Prostate gland (tissue), 2 donors: ENCODE results near the gene UMODL1. TPM values are rescaled to one million over a fixed set of nuclear protein-coding genes. Genes with fewer than 3 reads are reported as not detected.

Experiments used
- DNase-seq: peaks from one replicate; pipeline ENCODE4 v3.0.0-alpha.2; 2019; ENCODE audit warnings: low spot score
- H3K27ac ChIP-seq, 2 donors: fragments of 200-600 bp; sonication (generic); 2 replicates each; pipeline ENCODE4 v1.5.1; 2017 to 2019
- H3K27me3 ChIP-seq: fragments of 200-600 bp; sonication (generic); replicated peaks from 2 replicates; pipeline ENCODE4 v1.5.1; 2019; ENCODE audit not compliant: insufficient read depth
- H3K36me3 ChIP-seq, 2 donors: fragments of 200-600 bp; sonication (generic); 1 replicate in 1 of 2; 2 replicates in 1 of 2; pipeline versions ENCODE4 v1.5.1 to v1.8.1; 2017 to 2019
- H3K4me1 ChIP-seq: fragments of 200-600 bp; sonication (generic); replicated peaks from 2 replicates; pipeline ENCODE4 v1.5.1; 2019
- H3K4me3 ChIP-seq, 2 donors: fragments of 200-600 bp; sonication (generic); 2 replicates each; pipeline ENCODE4 v1.5.1; 2017 to 2019
- H3K9me3 ChIP-seq: fragments of 200-600 bp; sonication (generic); 2 replicates; pipeline ENCODE4 v1.5.1; 2017
- POLR2A ChIP-seq: fragments of 450-650 bp; IDR thresholded peaks from one replicate; pipeline ENCODE4 v1.6.1; 2016; ENCODE audit warnings: antibody characterized with exemption, mild to moderate bottlenecking
- POLR2AphosphoS5 ChIP-seq: sonication (generic); formaldehyde crosslinking; IDR thresholded peaks from one replicate; pipeline ENCODE4 v1.6.1; 2017; ENCODE audit warnings: antibody characterized with exemption
- WGBS: methylation state at CpG from one replicate; pipeline ENCODE4 v1.1.5; 2018; 5-methylcytosine and 5-hydroxymethylcytosine counted together
- intact Hi-C: fragments of 100-400 bp; cut with DNase I; formaldehyde crosslinking; loops from one replicate; pipeline ENCODE4 v1.14.2; 2022
- total RNA-seq, 2 donors: library from RNA; depleted of rRNA; stranded (reverse); fragments of >200 nt; gene quantifications; one replicate each; pipeline ENCODE4 v1.1.0, GENCODE V29; 2016
- TF ChIP-seq, protein P1 (sequence below), 4 experiments: fragments of 200-600 bp in 2 of 4; fragments of 450-650 bp in 2 of 4; sonication (generic) in 2 of 4; IDR thresholded peaks; 1 replicate in 3 of 4; 2 replicates in 1 of 4; pipeline ENCODE4 v1.5.1; 2016 to 2019; ENCODE audit warnings: antibody characterized with exemption in 4 of 4, mild to moderate bottlenecking in 2 of 4, moderate library complexity in 2 of 4

Gene UMODL1
- total RNA-seq, 2 donors from 2014 or later: 0.14 to 0.57 TPM

GRCh38 chr21:42160111-42160721 is 89.1 kb downstream of the UMODL1 start:
- intact Hi-C loops: no loop called here

GRCh38 chr21:42160765-42161164 is 89.6 kb downstream of the UMODL1 start:
- no peaks in the 10 kb centered on the region for H3K27me3 ChIP-seq
- H3K36me3 ChIP-seq: no peaks in the 10 kb centered on the region
- no peaks in the 10 kb centered on the region for H3K4me1 ChIP-seq
- no peak overlapping the region for H3K27ac ChIP-seq
- TF ChIP-seq POLR2AphosphoS5 (no peak), POLR2A (no peak)
- TF ChIP-seq, protein P1, sequence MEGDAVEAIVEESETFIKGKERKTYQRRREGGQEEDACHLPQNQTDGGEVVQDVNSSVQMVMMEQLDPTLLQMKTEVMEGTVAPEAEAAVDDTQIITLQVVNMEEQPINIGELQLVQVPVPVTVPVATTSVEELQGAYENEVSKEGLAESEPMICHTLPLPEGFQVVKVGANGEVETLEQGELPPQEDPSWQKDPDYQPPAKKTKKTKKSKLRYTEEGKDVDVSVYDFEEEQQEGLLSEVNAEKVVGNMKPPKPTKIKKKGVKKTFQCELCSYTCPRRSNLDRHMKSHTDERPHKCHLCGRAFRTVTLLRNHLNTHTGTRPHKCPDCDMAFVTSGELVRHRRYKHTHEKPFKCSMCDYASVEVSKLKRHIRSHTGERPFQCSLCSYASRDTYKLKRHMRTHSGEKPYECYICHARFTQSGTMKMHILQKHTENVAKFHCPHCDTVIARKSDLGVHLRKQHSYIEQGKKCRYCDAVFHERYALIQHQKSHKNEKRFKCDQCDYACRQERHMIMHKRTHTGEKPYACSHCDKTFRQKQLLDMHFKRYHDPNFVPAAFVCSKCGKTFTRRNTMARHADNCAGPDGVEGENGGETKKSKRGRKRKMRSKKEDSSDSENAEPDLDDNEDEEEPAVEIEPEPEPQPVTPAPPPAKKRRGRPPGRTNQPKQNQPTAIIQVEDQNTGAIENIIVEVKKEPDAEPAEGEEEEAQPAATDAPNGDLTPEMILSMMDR (IDR thresholded peaks at IDR 0.05): no peak
- DNase-seq: no peak
- H3K4me3 ChIP-seq: no peak overlapping the region
- intact Hi-C loops: no loop called here
- no peaks in the 10 kb centered on the region for H3K9me3 ChIP-seq
- 85% methylated on average over 9 of the region's 9 CpGs for WGBS

More at GRCh38 chr21:42160111-42160721, 89.1 kb downstream of the UMODL1 start:
- no peak for DNase-seq
- H3K4me1 ChIP-seq: no peaks in the 10 kb centered on the region
- TF ChIP-seq POLR2A: no peak
- TF ChIP-seq, protein P1 (IDR thresholded peaks at IDR 0.05): no peak
- TF ChIP-seq POLR2AphosphoS5: no peak
- no peaks in the 10 kb centered on the region for H3K36me3 ChIP-seq
- 77% methylated on average over 22 of the region's 25 CpGs for WGBS
- no peak overlapping the region for H3K27ac ChIP-seq
- H3K27me3 ChIP-seq: no peaks in the 10 kb centered on the region
- H3K4me3 ChIP-seq: no peak overlapping the region
- no peaks in the 10 kb centered on the region for H3K9me3 ChIP-seq

- intact Hi-C loops: no loop called here
- H3K27me3 ChIP-seq: no peaks in the 10 kb centered on the region
- H3K9me3 ChIP-seq: no peaks in the 10 kb centered on the region
- WGBS: 69% methylated on average over 7 of the region's 7 CpGs
- no peak overlapping the region for H3K4me3 ChIP-seq
- H3K4me1 ChIP-seq: no peaks in the 10 kb centered on the region
- TF ChIP-seq, protein P1 (IDR thresholded peaks at IDR 0.05): no peak
- TF ChIP-seq POLR2AphosphoS5: no peak
- no peak for TF ChIP-seq POLR2A
- no peak overlapping the region for H3K27ac ChIP-seq
- H3K36me3 ChIP-seq: no peaks in the 10 kb centered on the region
- DNase-seq: no peak
These were observed 90.4 kb downstream of the UMODL1 start for GRCh38 chr21:42161401-42161955.

DNA sequence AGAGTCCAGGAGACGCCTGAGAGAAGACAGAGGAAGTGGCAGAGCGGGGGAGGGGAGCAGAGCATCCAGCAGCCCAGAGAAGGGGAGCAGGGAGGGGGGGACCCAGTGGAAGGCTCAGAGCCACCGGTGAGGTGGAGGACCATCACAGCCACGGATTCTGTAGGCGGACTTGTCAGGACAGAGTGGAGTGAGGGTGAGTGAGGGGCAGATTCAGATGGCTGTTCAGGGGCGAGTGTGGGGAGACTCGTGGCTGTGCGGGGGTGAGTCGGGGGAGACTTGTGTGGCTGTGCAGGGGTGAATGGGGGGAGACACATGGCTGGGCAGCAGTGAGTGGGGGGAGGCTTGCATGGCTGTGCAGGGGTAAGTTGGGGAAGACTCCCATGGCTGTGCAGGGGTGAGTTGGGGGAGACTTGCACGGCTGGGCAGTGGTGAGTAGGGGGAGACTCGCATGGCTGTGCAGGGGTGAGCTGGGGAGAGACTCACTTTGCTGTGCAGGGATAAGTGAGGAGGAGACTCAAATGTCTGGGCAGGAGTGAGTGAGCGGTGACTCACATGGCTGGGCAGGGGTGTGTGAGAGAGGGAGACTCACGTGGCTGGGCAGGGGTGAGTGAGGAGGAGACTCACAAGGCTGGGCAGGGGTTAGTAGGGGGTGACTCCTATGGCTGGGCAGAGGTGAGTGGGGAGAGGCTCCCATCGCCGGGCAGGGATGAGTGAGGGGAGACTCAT is 91.0 kb downstream of the UMODL1 start:
- TF ChIP-seq POLR2A: no peak
- TF ChIP-seq POLR2AphosphoS5: no peak
- TF ChIP-seq, protein P1 (IDR thresholded peaks at IDR 0.05): no peak
- Histone ChIP-seq H3K27ac (no peak overlapping the region), H3K4me3 (no peak overlapping the region), H3K27me3 (no peaks in the 10 kb centered on the region), H3K36me3 (no peaks in the 10 kb centered on the region), H3K9me3 (no peaks in the 10 kb centered on the region), H3K4me1 (no peaks in the 10 kb centered on the region)
- DNase-seq: no peak
- intact Hi-C loops: no loop called here
- WGBS: 55% methylated on average over 15 of the region's 15 CpGs
